K562 (cell line): ENCODE results near the gene AIF1. TPM values are rescaled to one million over a fixed set of nuclear protein-coding genes. Genes with fewer than 3 reads are reported as not detected.

ENCODE experiments used
- ATF2 ChIP-seq: sonication (generic); formaldehyde crosslinking; IDR thresholded peaks from 2 replicates; pipeline ENCODE4 v1.8.1; 2022; ENCODE audit warnings: missing genetic modification reagents
- CREB5 ChIP-seq: fragments of 250-450 bp; sonication (Bioruptor Pico); IDR thresholded peaks from 2 replicates; pipeline ENCODE4 v1.5.0; 2020; ENCODE audit warnings: mild to moderate bottlenecking
- GABPB2 ChIP-seq: fragments of 250-450 bp; sonication (Bioruptor Pico); conservative IDR thresholded peaks from 2 replicates; pipeline ENCODE4 v1.5.1; 2021; ENCODE audit warnings: mild to moderate bottlenecking
- MXI1 ChIP-seq: IDR thresholded peaks from 2 replicates; pipeline ENCODE4 v1.6.1; 2011; ENCODE audit warnings: low read depth, mild to moderate bottlenecking, improper control_type of control experiment, low read length
- POLR3A ChIP-seq: IDR thresholded peaks from 2 replicates; pipeline ENCODE4 v1.6.1; 2011; ENCODE audit warnings: borderline replicate concordance, mild to moderate bottlenecking, moderate library complexity; ENCODE audit not compliant: insufficient read length, insufficient read depth; ENCODE audit errors: extremely low read depth
- STAT6 ChIP-seq: sonication (generic); formaldehyde crosslinking; IDR thresholded peaks from 2 replicates; pipeline ENCODE4 v1.8.1; 2023; ENCODE audit warnings: mild to moderate bottlenecking, missing genetic modification reagents
- TBP ChIP-seq: optimal IDR thresholded peaks from 2 replicates; pipeline ENCODE3; 2011; ENCODE audit warnings: low read depth, low read length, improper control_type of control experiment
- TRIM24 ChIP-seq, 2 experiments: fragments of 450-650 bp; IDR thresholded peaks; 2 replicates each; pipeline ENCODE4 v1.6.1; 2016
- ZBTB40 ChIP-seq, 2 experiments: fragments of 450-650 bp in 1 of 2; sonication (generic) in 1 of 2; formaldehyde crosslinking in 1 of 2; IDR thresholded peaks; 2 replicates each; pipeline versions ENCODE4 v1.7.1 to v1.9.0; 2016 to 2022; ENCODE audit warnings: inconsistent platforms in 1 of 2, mild to moderate bottlenecking in 1 of 2, missing genetic modification reagents in 1 of 2
- ZNF253 ChIP-seq: fragments of 250-450 bp; sonication (Bioruptor Pico); conservative IDR thresholded peaks from 2 replicates; pipeline ENCODE4 v1.6.1; 2021; ENCODE audit warnings: mild to moderate bottlenecking
- ZNF444 ChIP-seq: fragments of 250-450 bp; sonication (Bioruptor Pico); IDR thresholded peaks from 2 replicates; pipeline ENCODE4 v1.4.0; 2020; ENCODE audit warnings: mild to moderate bottlenecking, moderate library complexity
- ZNF699 ChIP-seq: fragments of 250-450 bp; sonication (Bioruptor Pico); IDR thresholded peaks from 2 replicates; pipeline ENCODE4 v1.8.0; 2021; ENCODE audit warnings: mild to moderate bottlenecking, moderate library complexity; ENCODE audit not compliant: insufficient replicate concordance
- polyA plus RNA-seq, 8 experiments: library from polyadenylated mRNA; depleted of rRNA in 4 of 8; stranded (reverse) in 5 of 8; unstranded in 3 of 8; fragments of >200 nt; fragmentation: Nextera tagmentation in 2 of 8; fragmentation: Illumina TruSeq in 1 of 8; extraction: Ambion mirVana in 2 of 8; extraction: Trizol in 1 of 8; gene quantifications; 2 replicates each; pipeline versions ENCODE4 v1.2.1 to v1.2.3, GENCODE V29; 2011 to 2014; ENCODE audit warnings: inconsistent platforms in 1 of 8, missing spikeins in 1 of 8
- total RNA-seq, 7 experiments: library from RNA; depleted of rRNA in 6 of 7; stranded (reverse); fragments of >200 nt in 6 of 7; fragmentation: Illumina TruSeq in 2 of 7; extraction: Trizol in 2 of 7; gene quantifications; 2 replicates each; pipeline versions ENCODE4 v1.2.1 to v1.2.3, GENCODE V29; 2011 to 2021; ENCODE audit warnings: low replicate concordance in 1 of 7

Gene AIF1
- total and polyA plus RNA-seq, 9 of the 15 experiments (the other 6 are each of a cell fraction or from before 2014, with no cell fraction given): 9.4 to 33.4 (median 19.4) TPM

GRCh38 chr6:31666337-31666965 is 51.4 kb downstream of the AIF1 start (continued):
- TF ChIP-seq ZBTB40 (IDR thresholded peaks at IDR 0.05): no peak
- no peak for TF ChIP-seq ZBTB40 (CRISPR knock-in tag; IDR thresholded peaks at IDR 0.05)
- TF ChIP-seq ZNF253 (CRISPR knock-in tag): peak; percentile 80; the same call in 1 of the 2 replicates
- TF ChIP-seq CREB5 (CRISPR knock-in tag): no peak; the same call in 1 of the 2 replicates
- TF ChIP-seq MXI1: 0 out of 2 replicates have a peak, but pooled peaks have one; percentile 48
- TF ChIP-seq TRIM24 (IDR thresholded peaks at IDR 0.05): 0 out of 4 replicates have a peak, but pooled peaks have one; percentile 5 to 26
- TF ChIP-seq ZNF699: no peak
- no peak for TF ChIP-seq TBP
- TF ChIP-seq ZNF444 (CRISPR knock-in tag): 0 out of 2 replicates have a peak, but pooled peaks have one; percentile 47
- no peak for TF ChIP-seq ATF2
- no peak for TF ChIP-seq POLR3A
- TF ChIP-seq GABPB2 (CRISPR knock-in tag): 0 out of 2 replicates have a peak, but pooled peaks have one; percentile 78
- 0 out of 2 replicates have a peak, but pooled peaks have one; percentile 30 for TF ChIP-seq STAT6 (CRISPR knock-in tag)
